Stimulated activated CD4-positive, alpha-beta T cell treated with anti-CD3 and anti-CD28 coated beads, Interleukin-2, amount 100 ng/mL, for 24 hours (primary cell): ENCODE data around the gene FAM43B.
"Not testable (repeated sequence)": the region's sequence is repeated elsewhere in the genome, so short reads cannot be mapped to it uniquely, and the experiment has no call there.

ENCODE experiments used
- DNase-seq, 2 donors: peaks; one replicate each; pipeline ENCODE4 v3.0.0-alpha.2; 2020

FAM43B gene, protein sequence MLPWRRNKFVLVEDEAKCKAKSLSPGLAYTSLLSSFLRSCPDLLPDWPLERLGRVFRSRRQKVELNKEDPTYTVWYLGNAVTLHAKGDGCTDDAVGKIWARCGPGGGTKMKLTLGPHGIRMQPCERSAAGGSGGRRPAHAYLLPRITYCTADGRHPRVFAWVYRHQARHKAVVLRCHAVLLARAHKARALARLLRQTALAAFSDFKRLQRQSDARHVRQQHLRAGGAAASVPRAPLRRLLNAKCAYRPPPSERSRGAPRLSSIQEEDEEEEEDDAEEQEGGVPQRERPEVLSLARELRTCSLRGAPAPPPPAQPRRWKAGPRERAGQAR

GRCh38 chr1:20551945-20552727 is at the start of gene FAM43B:
Gene FAM43B (plus strand): TSS chr1:20552573. CDS start chr1:20552974, 401 bp downstream.
- DNase-seq, result peak in 1 of 2 donors; percentile 32

GRCh38 chr1:20505488-20505887 is 46.9 kb upstream of the FAM43B start:
- DNase-seq, result no peak

GRCh38 chr1:20507248-20507563 is 45.2 kb upstream of the FAM43B start:
- DNase-seq, result no peak

DNA sequence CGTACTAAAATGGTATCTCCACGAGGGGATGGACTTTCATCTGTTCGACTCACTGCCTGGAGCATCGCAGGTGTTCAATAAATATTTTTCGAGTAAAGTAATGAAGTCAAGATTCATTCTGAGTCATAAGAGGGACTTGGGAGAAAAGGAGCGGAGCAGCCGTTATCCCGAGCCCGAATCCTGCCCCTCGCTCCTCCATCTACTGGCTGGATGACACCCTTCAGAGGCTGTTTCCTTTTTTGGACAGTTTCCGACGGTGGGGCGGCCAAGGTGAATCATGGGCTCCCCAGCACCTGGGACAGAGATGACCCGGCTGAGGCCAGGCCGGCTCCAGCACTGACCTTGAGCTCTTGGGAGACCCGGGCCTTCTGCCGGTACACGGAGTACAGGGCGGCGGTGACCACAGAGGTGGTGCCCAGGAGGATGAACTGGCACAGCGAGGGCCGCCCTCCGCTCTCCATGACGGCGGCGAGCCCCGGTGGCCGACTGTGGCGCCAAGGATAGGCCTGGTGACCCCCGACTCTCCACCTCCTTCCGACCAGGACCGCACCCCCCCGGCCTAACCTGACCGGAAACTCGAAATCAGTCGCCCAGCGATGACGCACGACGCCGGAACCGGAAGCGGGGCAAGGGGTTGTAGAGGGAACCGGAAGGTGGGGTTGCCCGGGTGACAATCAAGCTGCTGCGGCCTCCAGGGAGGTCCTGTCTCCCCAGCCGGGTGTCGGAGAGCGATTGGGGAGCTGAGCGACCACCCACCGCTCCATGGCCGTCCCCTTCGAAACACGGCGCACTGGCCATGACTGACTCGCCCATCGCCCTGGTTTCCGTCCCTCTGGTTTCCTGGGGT is 44.6 kb upstream of the FAM43B start, which contains the start of gene MUL1:
TSS of gene MUL1 (minus strand) at position 588 of the 847 bp plus-strand sequence. CDS start at position 461, 127 bp downstream.
- peak; percentile 96 to 97 for DNase-seq

GRCh38 chr1:20508411-20508771 is 44.0 kb upstream of the FAM43B start:
- no peak for DNase-seq

GRCh38 chr1:20511518-20512428 is 40.6 kb upstream of the FAM43B start:
- DNase-seq, result no peak

- not testable (repeated sequence) for DNase-seq
These were observed 32.6 kb upstream of the FAM43B start for GRCh38 chr1:20519609-20520262.

DNA sequence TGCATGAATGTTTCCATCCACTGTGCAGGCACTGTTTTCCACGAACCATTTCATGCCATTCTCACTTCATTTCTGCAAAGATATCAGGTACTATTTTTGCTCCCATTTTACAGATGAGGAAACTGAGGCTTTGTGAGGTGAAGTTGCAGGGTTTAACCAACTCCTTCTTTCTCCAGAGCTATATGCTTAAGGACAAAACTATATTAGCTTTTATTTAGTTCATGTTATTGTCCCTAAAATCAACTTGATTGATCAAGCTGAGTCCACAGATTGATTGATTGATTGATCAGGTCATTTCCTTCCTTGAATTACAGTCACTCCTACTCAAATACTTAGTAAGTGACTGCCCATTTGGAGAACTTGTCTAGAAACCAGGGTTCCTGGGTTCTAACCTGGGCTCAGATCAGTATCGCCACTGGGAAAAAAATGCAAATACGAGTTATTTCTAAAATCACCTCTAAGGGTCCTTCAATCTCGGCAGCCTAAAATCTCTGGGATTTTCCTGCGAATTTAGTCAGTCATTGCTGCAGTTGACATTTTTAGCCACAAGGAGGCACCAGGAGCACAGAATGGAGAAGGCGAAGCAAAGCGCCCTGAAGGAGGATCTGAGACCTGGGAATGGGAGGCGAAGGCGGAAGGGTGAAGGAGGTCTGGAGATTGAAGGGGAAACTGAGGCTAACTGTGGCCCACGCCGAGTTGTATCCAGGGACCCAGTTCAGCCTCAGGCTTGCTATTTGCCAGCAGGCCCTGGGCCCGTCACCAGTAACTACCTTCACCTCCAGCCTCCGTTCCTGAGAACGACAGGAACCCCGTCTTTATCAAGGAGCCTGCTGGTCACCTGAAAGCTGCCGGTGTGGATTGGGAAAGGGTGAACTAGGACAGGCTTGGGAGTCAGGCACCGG is 30.2 kb upstream of the FAM43B start:
- peak; percentile 74 to 78 for DNase-seq

DNA sequence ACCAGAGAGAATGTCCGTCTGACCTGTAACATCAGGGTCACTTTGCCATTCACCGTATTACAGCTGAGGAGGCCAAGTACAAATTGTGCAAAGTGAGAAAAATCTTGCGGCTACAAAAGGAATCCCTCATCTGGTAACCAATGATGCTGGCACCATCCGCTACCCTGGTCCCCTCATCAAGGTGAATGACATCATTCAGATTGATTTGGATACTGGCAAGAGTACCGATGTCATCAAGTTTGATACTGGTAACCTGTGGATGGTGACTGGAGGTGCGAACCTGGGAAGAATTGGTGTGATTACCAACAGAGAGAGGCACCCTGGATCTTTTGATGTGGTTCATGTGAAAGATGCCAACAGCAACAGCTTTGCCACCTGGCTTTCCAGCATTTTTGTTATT is 26.1 kb upstream of the FAM43B start:
- DNase-seq, result no peak

DNA sequence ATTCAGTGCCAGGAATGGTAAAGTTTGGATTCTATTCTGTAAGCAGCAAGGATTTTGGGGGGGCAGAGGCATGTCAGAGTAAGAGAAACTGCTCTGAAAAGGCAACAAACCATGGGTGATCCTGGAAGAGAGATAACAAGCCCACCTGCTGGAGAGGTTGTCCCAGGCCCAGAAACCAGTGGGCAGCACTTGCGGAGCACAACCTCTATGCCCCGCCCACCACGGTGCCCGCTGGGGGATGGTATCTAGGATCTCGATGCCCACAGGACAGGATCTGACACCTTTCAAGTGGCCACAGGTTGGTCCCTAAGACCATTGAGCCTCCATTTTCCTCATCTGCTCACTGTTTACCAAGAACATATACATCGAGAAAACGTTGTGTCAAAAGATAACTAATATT is 24.2 kb upstream of the FAM43B start:
- no peak for DNase-seq

DNA sequence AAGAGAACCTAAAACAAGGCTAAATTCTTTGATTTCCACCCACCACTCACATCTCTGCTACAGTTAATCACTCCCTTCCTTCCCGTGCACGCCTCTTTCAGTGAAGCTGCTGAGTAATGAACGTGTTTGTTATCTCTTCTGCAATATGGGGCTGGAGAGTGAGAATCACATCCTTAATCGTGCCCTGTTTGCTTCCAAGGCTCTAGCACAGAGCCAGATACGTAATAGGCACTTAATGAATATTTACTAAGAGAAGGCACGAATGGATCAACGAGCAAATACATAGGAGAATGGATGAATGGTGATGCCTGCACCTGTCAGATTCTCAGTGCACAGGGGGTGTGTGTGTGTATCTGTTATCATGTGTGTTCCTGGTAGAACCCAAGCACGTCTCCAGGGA is 22.1 kb upstream of the FAM43B start:
- DNase-seq, result no peak

DNA sequence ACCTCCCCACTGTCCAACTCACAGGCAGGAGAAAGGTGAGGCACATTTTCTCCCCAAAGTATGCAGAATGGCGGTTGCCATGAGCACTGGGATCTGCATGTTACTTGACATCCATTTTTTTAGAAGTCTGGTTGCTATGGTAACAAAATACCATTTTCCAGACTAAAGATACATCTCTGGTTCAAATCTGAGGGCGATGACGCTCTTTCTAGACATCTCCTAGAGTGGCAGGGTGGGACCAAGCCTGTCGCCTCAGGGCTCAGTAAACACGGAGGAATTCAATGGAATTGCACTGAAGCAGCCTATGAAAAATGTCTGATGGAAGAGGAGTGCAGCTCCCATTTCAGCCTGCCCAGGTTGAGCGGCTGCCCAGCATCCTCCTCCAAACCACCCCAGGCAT is 21.5 kb upstream of the FAM43B start:
- DNase-seq, result no peak

GRCh38 chr1:20533635-20534034 is 18.7 kb upstream of the FAM43B start:
- DNase-seq, result no peak

- no peak for DNase-seq
These were observed 17.5 kb upstream of the FAM43B start for GRCh38 chr1:20534659-20535417.

GRCh38 chr1:20538227-20538626 is 14.1 kb upstream of the FAM43B start:
- DNase-seq, result no peak

DNA sequence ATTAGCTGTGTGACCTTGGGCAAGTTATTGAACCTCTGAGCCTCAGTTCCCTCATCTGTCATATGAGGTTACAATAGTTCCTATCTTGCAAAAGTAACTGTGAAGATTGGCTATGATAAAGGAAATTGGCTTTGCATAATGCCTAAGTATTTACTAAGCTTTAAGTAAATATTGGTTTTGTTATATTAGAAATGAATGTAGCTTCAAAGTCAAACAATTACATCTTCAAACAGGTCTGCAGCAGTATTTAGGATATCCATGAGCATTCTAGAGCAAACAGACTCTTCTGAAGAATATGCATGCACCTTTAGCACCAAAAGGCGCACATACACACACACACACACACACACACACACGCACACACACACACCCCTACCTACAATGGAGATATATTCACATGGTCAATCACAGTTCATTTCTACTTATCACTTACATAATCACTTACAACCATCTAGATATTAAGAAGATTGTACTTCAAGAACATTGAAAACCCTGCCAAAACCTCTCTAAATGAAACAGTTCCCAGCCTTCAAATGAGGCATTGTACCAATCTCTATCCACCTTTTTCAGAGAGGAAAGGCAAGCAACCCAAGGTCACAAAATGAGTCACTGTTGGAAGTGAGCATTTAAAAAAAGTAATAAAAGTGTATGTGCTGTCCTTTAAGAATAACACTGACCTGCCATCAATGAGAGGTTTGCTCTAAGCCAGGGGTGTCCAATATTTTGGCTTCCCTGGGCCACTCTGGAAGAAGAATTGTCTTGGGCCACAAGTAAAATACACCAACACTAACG is 13.4 kb upstream of the FAM43B start:
- DNase-seq, result no peak

DNA sequence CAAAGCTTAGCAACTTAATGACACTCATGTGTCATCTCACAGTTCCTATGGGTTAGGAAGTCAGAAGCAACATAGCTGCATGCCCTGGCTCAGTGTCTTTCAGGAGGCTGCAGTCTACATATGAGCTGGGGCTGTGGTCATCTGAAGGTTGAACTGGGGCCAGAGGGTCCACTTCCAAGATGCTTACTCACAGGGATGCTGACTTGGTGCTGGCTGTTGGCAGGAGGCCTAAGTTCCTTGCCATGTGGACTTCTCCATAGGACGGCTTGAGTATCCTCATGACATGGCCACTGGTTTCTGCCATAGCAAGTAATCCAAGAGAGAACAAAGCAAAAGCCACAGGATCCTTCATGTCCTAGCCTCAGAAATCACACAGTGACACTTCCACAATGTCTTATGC is 12.1 kb upstream of the FAM43B start:
- no peak for DNase-seq

- DNase-seq, result no peak
These were observed 5.7 kb upstream of the FAM43B start for GRCh38 chr1:20546637-20547036.

DNA sequence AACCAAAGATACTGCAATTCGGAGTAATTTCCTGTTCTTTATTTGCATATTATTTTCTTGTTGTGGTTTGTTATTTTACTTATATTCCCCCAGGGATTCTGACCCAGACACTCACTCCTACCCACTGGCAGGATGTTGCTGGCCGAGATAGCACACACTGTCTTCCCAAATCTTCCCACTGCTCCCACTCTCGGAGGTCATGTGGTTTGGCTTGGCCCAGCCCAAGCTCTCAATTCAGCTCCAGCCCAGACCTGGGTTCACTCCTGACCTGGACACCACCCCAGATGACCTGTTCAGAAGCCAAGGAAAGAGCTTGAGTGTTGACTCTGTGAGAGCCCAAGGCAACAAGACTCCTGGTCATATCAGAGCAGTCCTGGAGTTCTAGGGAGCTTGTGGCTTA is 1.2 kb upstream of the FAM43B start:
- DNase-seq, result no peak
